ENCODE data around the gene FAR1.
A peak's percentile ranks its signal among the peaks of the same experiment; 100 is the strongest.

The FAR1 gene

GRCh38 chr11:13771151-13771550 is 102.7 kb downstream of the FAR1 start:
- no peak overlapping the region for H3K4me3 ChIP-seq (replicated peaks; ENCODE audit: low read depth, low read length)
- TF ChIP-seq, protein P1, sequence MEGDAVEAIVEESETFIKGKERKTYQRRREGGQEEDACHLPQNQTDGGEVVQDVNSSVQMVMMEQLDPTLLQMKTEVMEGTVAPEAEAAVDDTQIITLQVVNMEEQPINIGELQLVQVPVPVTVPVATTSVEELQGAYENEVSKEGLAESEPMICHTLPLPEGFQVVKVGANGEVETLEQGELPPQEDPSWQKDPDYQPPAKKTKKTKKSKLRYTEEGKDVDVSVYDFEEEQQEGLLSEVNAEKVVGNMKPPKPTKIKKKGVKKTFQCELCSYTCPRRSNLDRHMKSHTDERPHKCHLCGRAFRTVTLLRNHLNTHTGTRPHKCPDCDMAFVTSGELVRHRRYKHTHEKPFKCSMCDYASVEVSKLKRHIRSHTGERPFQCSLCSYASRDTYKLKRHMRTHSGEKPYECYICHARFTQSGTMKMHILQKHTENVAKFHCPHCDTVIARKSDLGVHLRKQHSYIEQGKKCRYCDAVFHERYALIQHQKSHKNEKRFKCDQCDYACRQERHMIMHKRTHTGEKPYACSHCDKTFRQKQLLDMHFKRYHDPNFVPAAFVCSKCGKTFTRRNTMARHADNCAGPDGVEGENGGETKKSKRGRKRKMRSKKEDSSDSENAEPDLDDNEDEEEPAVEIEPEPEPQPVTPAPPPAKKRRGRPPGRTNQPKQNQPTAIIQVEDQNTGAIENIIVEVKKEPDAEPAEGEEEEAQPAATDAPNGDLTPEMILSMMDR (IDR thresholded peaks at IDR 0.05; ENCODE audit: low read length, missing control alignments) = no peak
- no peak for DNase-seq (ENCODE audit: low read depth)

DNA sequence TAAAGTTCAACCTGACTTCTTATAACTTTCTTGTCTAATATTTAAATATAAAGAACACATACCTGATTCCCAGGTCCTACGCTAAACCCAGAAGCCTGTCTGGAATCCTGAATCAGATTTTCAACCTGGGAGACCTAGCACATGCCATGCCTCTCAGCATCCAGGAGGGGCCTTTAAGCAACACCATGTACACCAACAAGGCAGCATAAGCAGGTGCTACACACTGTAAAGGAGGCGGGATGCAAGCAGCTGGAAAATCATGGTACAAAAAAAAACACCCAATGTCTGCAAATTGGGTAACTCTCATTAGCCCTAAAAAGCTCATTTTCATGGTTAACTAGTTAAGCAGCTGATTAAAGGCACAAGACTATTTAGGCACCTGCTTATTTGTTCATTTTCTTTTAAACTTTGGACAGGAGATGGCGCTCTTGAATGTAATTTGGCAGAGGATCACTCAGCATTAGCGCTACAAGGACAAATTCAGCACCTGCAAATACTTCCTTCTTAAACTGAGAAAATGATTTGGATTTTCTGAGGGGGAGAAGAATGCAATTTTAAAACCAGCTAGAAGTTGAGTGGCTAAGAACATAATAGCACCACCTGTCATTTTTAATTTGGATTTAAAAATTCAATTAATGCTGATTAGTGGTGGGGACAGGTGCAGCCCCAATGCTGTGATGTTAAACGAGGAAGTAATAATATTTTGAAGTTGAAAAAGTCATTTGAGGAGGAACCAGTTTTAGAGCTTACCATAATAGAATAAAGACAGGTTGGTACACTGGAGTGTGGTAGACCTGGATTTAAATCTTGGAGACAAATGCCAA is 104.0 kb downstream of the FAR1 start:
- peak; percentile 80 for DNase-seq (ENCODE audit: low read depth)
- no peak overlapping the region for H3K4me3 ChIP-seq (replicated peaks; ENCODE audit: low read depth, low read length)
- TF ChIP-seq, protein P1 (IDR thresholded peaks at IDR 0.05; ENCODE audit: low read length, missing control alignments) = peak; percentile 39

DNA sequence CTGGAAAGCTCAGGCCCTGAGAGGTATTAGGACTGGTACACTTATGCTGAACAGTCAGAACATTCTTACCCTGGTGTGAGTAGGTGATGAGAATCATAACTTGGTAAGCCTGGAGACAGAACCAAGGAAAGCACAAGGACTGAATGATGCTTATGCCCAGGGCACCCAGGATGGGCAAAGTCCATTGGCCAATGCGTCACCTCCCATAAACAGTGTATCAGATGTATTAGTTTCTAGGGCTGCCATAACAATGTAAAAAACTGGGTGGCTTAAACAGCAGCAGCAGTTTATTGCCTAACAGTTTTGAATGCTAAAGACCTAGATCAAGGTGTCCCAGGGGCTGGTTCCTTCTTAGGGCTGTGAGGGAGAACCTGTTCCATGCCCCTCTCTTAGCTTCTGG is 107.0 kb downstream of the FAR1 start:
- TF ChIP-seq, protein P1 (IDR thresholded peaks at IDR 0.05; ENCODE audit: low read length, missing control alignments) = no peak
- no peak overlapping the region for H3K4me3 ChIP-seq (replicated peaks; ENCODE audit: low read depth, low read length)
- no peak for DNase-seq (ENCODE audit: low read depth)

GRCh38 chr11:13776134-13776815 is 107.8 kb downstream of the FAR1 start:
- no peak overlapping the region for H3K4me3 ChIP-seq (replicated peaks; ENCODE audit: low read depth, low read length)
- DNase-seq (ENCODE audit: low read depth) = peak; percentile 6
- TF ChIP-seq, protein P1 (IDR thresholded peaks at IDR 0.05; ENCODE audit: low read length, missing control alignments) = peak; percentile 22

GRCh38 chr11:13777341-13777985 is 109.0 kb downstream of the FAR1 start:
- TF ChIP-seq, protein P1 (IDR thresholded peaks at IDR 0.05; ENCODE audit: low read length, missing control alignments) = no peak
- DNase-seq (ENCODE audit: low read depth) = no peak
- no peak overlapping the region for H3K4me3 ChIP-seq (replicated peaks; ENCODE audit: low read depth, low read length)

- no peak for DNase-seq (ENCODE audit: low read depth)
- TF ChIP-seq, protein P1 (IDR thresholded peaks at IDR 0.05; ENCODE audit: low read length, missing control alignments) = no peak
- no peak overlapping the region for H3K4me3 ChIP-seq (replicated peaks; ENCODE audit: low read depth, low read length)
These were observed 109.9 kb downstream of the FAR1 start for GRCh38 chr11:13778345-13778744.
